ENCODE results near the gene SLC35A4. TPM values are rescaled to one million over a fixed set of nuclear protein-coding genes. Genes with fewer than 3 reads are reported as not detected.

SLC35A4 gene
- total and polyA plus RNA-seq, 4 donors, result 17.5 to 37.0 (median 26.6) TPM

DNA sequence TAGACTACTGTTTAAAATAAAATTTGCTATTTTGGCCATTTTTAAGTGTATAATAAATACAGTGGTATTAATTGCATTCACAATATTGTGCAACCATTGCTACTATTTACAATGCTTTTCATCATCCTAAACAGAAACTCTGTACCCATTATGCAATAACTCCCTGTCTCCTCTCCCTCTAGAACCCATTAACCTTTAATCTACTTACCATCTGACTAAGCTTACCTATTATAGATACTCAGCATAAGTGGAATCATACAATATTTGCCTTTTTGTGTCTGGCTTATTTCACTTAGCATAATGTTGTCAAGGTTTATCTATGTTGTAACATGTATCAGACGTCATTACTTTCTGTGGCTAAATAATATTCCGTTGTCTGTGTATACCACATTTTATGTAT, 42.4 kb downstream of the SLC35A4 start:
- Histone ChIP-seq H3K27me3 (ENCODE audit: control insufficient read depth in 4 of 4, insufficient read depth in 4 of 4, low read length in 3 of 4) (no peaks in the 10 kb centered on the region), H3K4me1 (ENCODE audit: control insufficient read depth in 4 of 4, insufficient read depth in 4 of 4, low read length in 3 of 4) (peaks cover 0 to 16% (median 6%) of the 10 kb centered on the region in 4 donors), H3K27ac (ENCODE audit: low read depth in 1 of 2, low read length in 2 of 2) (peak overlapping the region; percentile 83 to 85), H3K36me3 (ENCODE audit: control insufficient read depth in 4 of 4, insufficient read depth in 3 of 4, low read depth in 1 of 4, low read length in 3 of 4) (no peaks in the 10 kb centered on the region), H3K9me3 (ENCODE audit: control insufficient read depth in 4 of 4, low read length in 3 of 4) (no peaks in the 10 kb centered on the region), H3K4me3 (ENCODE audit: low read depth in 1 of 3, low read length in 3 of 3) (no peak overlapping the region), H3K9ac (ENCODE audit: low read depth in 1 of 2, low read length in 2 of 2) (no peak overlapping the region)
- 35% methylated on average over 2 of the region's 2 CpGs for WGBS
- DNase-seq (ENCODE audit: low spot score), result no peak
- TF ChIP-seq, protein P1, sequence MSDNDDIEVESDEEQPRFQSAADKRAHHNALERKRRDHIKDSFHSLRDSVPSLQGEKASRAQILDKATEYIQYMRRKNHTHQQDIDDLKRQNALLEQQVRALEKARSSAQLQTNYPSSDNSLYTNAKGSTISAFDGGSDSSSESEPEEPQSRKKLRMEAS (IDR thresholded peaks at IDR 0.05), result peak; percentile 72
- peak; percentile 57 to 83 for TF ChIP-seq JUND (IDR thresholded peaks at IDR 0.05)
- TF ChIP-seq EGR1 (IDR thresholded peaks at IDR 0.05; ENCODE audit: low read depth in 2 of 2), result peak in 1 of 2 donors; percentile 76
- no peak for TF ChIP-seq NR2F2 (IDR thresholded peaks at IDR 0.05)
- peak; percentile 85 for TF ChIP-seq FOXA1 (IDR thresholded peaks at IDR 0.05)
- peak; percentile 77 for TF ChIP-seq YY1 (IDR thresholded peaks at IDR 0.05)
- TF ChIP-seq, protein P2, sequence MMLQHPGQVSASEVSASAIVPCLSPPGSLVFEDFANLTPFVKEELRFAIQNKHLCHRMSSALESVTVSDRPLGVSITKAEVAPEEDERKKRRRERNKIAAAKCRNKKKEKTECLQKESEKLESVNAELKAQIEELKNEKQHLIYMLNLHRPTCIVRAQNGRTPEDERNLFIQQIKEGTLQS (IDR thresholded peaks at IDR 0.05), result peak; percentile 95
- TF ChIP-seq, protein P3, sequence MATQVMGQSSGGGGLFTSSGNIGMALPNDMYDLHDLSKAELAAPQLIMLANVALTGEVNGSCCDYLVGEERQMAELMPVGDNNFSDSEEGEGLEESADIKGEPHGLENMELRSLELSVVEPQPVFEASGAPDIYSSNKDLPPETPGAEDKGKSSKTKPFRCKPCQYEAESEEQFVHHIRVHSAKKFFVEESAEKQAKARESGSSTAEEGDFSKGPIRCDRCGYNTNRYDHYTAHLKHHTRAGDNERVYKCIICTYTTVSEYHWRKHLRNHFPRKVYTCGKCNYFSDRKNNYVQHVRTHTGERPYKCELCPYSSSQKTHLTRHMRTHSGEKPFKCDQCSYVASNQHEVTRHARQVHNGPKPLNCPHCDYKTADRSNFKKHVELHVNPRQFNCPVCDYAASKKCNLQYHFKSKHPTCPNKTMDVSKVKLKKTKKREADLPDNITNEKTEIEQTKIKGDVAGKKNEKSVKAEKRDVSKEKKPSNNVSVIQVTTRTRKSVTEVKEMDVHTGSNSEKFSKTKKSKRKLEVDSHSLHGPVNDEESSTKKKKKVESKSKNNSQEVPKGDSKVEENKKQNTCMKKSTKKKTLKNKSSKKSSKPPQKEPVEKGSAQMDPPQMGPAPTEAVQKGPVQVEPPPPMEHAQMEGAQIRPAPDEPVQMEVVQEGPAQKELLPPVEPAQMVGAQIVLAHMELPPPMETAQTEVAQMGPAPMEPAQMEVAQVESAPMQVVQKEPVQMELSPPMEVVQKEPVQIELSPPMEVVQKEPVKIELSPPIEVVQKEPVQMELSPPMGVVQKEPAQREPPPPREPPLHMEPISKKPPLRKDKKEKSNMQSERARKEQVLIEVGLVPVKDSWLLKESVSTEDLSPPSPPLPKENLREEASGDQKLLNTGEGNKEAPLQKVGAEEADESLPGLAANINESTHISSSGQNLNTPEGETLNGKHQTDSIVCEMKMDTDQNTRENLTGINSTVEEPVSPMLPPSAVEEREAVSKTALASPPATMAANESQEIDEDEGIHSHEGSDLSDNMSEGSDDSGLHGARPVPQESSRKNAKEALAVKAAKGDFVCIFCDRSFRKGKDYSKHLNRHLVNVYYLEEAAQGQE (IDR thresholded peaks at IDR 0.05), result peak; percentile 67
- TF ChIP-seq, protein P4, sequence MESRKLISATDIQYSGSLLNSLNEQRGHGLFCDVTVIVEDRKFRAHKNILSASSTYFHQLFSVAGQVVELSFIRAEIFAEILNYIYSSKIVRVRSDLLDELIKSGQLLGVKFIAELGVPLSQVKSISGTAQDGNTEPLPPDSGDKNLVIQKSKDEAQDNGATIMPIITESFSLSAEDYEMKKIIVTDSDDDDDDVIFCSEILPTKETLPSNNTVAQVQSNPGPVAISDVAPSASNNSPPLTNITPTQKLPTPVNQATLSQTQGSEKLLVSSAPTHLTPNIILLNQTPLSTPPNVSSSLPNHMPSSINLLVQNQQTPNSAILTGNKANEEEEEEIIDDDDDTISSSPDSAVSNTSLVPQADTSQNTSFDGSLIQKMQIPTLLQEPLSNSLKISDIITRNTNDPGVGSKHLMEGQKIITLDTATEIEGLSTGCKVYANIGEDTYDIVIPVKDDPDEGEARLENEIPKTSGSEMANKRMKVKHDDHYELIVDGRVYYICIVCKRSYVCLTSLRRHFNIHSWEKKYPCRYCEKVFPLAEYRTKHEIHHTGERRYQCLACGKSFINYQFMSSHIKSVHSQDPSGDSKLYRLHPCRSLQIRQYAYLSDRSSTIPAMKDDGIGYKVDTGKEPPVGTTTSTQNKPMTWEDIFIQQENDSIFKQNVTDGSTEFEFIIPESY (IDR thresholded peaks at IDR 0.05), result peak; percentile 86
- TF ChIP-seq RXRA (IDR thresholded peaks at IDR 0.05), result peak; percentile 90 to 96
- TF ChIP-seq FOXA2 (IDR thresholded peaks at IDR 0.05), result peak; percentile 92
- TF ChIP-seq GABPA (IDR thresholded peaks at IDR 0.05 in 1 of 2, conservative IDR thresholded peaks at IDR 0.05 in 1 of 2), result peak in 1 of 2 donors; percentile 35
- TF ChIP-seq RAD21 (IDR thresholded peaks at IDR 0.05), result peak in 1 of 2 donors; percentile 44
- TF ChIP-seq, protein P5, sequence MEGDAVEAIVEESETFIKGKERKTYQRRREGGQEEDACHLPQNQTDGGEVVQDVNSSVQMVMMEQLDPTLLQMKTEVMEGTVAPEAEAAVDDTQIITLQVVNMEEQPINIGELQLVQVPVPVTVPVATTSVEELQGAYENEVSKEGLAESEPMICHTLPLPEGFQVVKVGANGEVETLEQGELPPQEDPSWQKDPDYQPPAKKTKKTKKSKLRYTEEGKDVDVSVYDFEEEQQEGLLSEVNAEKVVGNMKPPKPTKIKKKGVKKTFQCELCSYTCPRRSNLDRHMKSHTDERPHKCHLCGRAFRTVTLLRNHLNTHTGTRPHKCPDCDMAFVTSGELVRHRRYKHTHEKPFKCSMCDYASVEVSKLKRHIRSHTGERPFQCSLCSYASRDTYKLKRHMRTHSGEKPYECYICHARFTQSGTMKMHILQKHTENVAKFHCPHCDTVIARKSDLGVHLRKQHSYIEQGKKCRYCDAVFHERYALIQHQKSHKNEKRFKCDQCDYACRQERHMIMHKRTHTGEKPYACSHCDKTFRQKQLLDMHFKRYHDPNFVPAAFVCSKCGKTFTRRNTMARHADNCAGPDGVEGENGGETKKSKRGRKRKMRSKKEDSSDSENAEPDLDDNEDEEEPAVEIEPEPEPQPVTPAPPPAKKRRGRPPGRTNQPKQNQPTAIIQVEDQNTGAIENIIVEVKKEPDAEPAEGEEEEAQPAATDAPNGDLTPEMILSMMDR (IDR thresholded peaks at IDR 0.05; ENCODE audit: low read depth, low read length, missing input control), result no peak
- peak; percentile 85 to 90 for TF ChIP-seq HNF4A (conservative IDR thresholded peaks at IDR 0.05)
- TF ChIP-seq SP1 (IDR thresholded peaks at IDR 0.05), result peak; percentile 91
- TF ChIP-seq HNF4G (IDR thresholded peaks at IDR 0.05), result peak; percentile 55
- TF ChIP-seq TAF1 (conservative IDR thresholded peaks at IDR 0.05), result no peak
